Umbilical cord (tissue), 2 donors: ENCODE measurements around the gene BTNL2. TPM values are rescaled to one million over a fixed set of nuclear protein-coding genes. Genes with fewer than 3 reads are reported as not detected.
"Not testable (repeated sequence)": the region's sequence is repeated elsewhere in the genome, so short reads cannot be mapped to it uniquely, and the experiment has no call there.

ENCODE experiments used
- DNase-seq: peaks from one replicate; pipeline ENCODE4 v3.0.0-alpha.2; 2015; ENCODE audit warnings: low spot score
- total RNA-seq: library from RNA; depleted of rRNA; stranded (reverse); fragments of >200 nt; gene quantifications from one replicate; pipeline ENCODE4 v1.2.3, GENCODE V29; 2014; ENCODE audit warnings: low replicate concordance; ENCODE audit not compliant: insufficient read depth

BTNL2 gene
- total RNA-seq, 1 donor from 2014 or later: not detected

DNA sequence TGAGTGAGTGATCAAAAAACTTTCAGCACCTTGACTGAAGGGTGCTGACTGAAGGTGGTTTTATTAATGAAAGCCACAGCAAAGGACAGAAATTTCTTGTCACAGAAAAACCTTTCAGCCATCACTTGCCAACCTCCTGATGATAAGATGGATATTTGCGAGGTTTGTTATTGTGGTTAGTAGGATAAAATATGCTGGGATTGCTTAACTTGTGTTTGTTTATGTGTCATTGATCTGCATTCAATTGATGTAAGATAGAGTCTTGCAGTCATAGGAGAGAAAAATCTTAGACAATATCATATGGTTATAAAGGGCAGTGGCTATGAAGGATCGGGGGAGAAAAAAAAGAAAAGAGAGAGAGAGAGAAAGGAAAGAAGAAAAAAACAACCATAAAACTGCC is 36.5 kb downstream of the BTNL2 start:
- no peak for DNase-seq

DNA sequence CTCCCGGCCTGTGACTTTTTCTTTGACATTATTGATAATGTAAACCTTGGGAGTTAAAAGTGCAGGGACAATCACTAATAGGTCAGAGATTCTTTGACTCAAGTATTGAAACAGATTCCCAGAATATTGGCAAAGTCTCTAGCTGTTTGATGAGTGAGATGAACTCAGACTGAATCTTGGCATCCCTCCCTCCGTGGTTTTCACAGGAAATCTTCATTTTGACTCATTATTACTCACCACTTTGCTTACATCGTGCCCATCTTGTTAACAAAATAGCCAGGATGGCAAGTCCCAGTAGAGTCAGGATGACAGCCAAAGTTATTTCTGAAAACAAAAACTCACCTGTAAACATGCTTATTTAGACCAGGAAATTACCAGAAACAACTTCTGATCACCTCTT is 37.3 kb downstream of the BTNL2 start:
- DNase-seq: no peak

DNA sequence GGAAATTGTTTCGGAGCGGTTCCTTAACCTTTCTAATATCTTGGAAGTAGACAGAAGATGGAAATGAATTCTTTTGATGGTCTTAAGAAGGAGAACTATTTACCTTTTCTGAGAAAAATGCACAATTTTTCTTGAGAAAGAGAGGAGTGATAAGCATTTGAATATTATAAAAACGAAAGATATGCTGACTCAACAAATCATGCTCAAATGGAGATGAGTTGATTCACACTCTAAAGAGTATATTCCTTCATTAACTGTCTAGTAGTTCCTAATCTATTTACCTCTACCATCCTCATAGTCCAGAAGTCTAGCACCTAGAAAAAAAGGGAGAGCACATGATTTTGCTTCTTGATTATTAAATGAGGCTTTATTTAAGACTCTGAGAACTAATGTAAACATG is 39.3 kb downstream of the BTNL2 start:
- DNase-seq: no peak

GRCh38 chr6:32359225-32359624 is 47.8 kb downstream of the BTNL2 start:
- DNase-seq: not testable (repeated sequence)

GRCh38 chr6:32358548-32358947 is 48.4 kb downstream of the BTNL2 start:
- not testable (repeated sequence) for DNase-seq

- DNase-seq: no peak
Measured at GRCh38 chr6:32355018-32355417, 52.0 kb downstream of the BTNL2 start.

DNA sequence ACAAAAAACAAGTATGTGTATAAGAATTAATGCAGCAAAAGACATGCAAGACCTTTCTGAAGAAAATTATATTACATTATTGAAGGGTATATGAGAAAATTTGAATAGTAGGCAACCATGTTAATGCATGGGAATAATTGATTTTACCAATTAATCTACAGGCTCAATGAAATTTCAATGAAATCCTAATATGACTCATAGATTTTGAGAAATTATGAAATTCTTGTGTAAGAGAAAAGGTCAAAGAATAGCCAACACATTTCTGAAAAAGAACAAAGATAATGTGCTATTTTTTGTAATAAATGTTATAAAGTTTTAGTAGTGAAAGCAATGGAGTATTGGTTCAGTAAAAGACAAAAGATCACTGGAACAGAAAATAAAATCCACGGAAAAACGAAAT is 53.6 kb downstream of the BTNL2 start:
- DNase-seq: no peak

Other genes starting within 250 kb of the BTNL2 start
- gene EGFL8, start 242.6 kb downstream of the BTNL2 start, total RNA-seq: 1.9 TPM
- 11.1 TPM for gene AGPAT1, start 231.1 kb downstream of the BTNL2 start, total RNA-seq
- gene RNF5, start 228.8 kb downstream of the BTNL2 start, total RNA-seq: 29.4 TPM
- 2.9 TPM for gene AGER, start 222.9 kb downstream of the BTNL2 start, total RNA-seq
- 42.6 TPM for gene PBX2, start 217.0 kb downstream of the BTNL2 start, total RNA-seq
- gene GPSM3, start 214.5 kb downstream of the BTNL2 start, total RNA-seq: 1.2 TPM
- gene NOTCH4, start 183.1 kb downstream of the BTNL2 start, total RNA-seq: 6.7 TPM
- gene TSBP1, start 35.3 kb downstream of the BTNL2 start, total RNA-seq: 1.7 TPM
- 47.4 TPM for gene HLA-DRA, start 32.7 kb upstream of the BTNL2 start, total RNA-seq
- 2.9 TPM for gene HLA-DRB5, start 123.1 kb upstream of the BTNL2 start, total RNA-seq
- 25.5 TPM for gene HLA-DRB1, start 182.7 kb upstream of the BTNL2 start, total RNA-seq
- not detected for gene HLA-DQA1, start 230.2 kb upstream of the BTNL2 start, total RNA-seq